22Rv1 (cell line): Measurements from ENCODE around the gene KCNQ1OT1.

Experiments used
- H3K27ac ChIP-seq: fragments of 450-650 bp; 2 replicates; pipeline ENCODE4 v1.5.1; 2017
- ZFX ChIP-seq: fragments of 450-650 bp; IDR thresholded peaks from 2 replicates; pipeline ENCODE4 v1.6.1; 2017; ENCODE audit warnings: antibody characterized with exemption, borderline replicate concordance
- TF ChIP-seq, protein P1 (sequence below): fragments of 450-650 bp; IDR thresholded peaks from 2 replicates; pipeline ENCODE4 v1.5.1; 2017; ENCODE audit warnings: mild to moderate bottlenecking

Gene KCNQ1OT1

GRCh38 chr11:2574043-2574552 lies 125.7 kb downstream of the KCNQ1OT1 start:
- TF ChIP-seq ZFX, result no peak
- TF ChIP-seq, protein P1, sequence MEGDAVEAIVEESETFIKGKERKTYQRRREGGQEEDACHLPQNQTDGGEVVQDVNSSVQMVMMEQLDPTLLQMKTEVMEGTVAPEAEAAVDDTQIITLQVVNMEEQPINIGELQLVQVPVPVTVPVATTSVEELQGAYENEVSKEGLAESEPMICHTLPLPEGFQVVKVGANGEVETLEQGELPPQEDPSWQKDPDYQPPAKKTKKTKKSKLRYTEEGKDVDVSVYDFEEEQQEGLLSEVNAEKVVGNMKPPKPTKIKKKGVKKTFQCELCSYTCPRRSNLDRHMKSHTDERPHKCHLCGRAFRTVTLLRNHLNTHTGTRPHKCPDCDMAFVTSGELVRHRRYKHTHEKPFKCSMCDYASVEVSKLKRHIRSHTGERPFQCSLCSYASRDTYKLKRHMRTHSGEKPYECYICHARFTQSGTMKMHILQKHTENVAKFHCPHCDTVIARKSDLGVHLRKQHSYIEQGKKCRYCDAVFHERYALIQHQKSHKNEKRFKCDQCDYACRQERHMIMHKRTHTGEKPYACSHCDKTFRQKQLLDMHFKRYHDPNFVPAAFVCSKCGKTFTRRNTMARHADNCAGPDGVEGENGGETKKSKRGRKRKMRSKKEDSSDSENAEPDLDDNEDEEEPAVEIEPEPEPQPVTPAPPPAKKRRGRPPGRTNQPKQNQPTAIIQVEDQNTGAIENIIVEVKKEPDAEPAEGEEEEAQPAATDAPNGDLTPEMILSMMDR, result no peak

DNA sequence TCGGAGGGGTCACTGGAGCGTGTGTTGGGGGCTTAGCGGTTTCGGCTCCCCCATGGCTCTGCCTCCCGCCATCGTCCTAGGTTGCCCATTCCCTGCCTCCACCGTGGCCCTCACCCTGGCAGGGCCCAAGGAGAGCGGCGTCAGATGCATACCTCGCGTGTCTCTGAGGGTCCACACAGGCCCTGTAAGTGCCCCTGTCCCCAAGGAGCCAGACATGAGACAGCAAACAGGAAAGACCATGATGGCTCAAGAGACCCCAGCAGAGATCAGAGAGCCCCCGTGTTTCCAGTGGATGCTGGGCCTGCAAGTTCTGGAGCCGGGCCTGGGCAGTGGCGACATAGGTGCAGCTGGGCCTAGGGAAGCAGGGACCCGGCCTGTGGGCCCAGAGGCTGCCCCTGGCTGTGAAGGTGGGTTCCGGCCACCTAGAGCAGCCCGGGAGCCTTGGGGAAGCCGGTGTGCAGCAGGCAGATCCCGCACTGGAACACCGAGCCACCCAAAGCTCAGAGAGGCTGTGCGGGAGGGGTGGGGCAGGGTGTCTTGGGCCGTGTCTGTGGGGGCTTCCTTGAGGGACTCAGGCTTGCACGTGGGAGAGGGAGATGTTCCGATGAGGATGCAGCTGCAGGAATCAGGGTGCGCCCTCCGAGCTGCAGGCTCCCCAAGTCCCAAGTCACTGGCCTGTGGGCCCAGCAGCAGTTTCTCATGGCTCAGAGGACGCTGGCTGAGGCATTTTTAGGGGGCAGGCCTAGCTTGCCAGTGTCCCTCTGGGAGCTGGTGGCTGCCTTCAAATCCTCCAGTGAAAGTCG lies 126.4 kb downstream of the KCNQ1OT1 start:
- H3K27ac ChIP-seq, result no peak overlapping the region
- TF ChIP-seq, protein P1, result no peak
- TF ChIP-seq ZFX, result no peak

More at GRCh38 chr11:2574043-2574552, 125.7 kb downstream of the KCNQ1OT1 start:
- no peak overlapping the region for H3K27ac ChIP-seq

- TF ChIP-seq, protein P1, result no peak
- TF ChIP-seq ZFX, result no peak
- H3K27ac ChIP-seq, result no peak overlapping the region
Measured at GRCh38 chr11:2572491-2573239, 127.1 kb downstream of the KCNQ1OT1 start.

GRCh38 chr11:2571598-2572281 lies 128.1 kb downstream of the KCNQ1OT1 start:
- TF ChIP-seq ZFX, result no peak
- TF ChIP-seq, protein P1, result no peak
- H3K27ac ChIP-seq, result no peak overlapping the region

DNA sequence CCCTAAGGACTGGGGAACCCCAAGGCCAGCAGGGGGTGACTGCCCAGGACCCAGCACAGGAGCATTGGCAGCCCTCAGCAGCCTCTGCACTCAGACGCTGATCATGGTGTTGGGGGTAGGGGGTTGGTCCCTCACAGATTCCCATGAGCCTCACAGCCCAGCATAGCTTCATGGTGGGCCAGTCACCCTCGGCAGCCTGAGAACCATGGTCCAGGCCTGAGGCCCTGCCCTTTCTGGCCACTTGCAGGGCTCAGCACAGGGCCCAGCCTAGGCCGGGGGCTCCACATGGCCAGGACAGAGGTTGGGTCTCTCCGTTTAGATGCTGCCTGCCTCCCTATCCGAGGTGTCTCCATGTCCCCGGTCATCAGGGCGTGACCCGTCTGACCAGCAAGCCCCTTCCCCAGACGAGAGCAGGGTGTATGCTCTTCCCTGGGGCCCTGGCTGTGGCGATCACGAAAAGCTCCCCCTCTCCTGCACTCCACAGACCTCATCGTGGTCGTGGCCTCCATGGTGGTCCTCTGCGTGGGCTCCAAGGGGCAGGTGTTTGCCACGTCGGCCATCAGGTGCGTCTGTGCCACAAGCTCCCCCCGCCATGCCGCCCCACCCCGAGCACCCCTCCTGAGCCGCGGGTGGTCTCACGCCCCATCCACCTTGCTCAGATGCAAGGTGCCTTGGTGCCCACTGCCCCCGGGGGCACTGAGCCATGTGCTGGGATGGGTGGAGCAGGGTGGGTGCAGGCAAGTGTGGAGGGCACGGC lies 128.8 kb downstream of the KCNQ1OT1 start:
- TF ChIP-seq ZFX, result no peak
- TF ChIP-seq, protein P1, result no peak

GRCh38 chr11:2570211-2570811 lies 129.5 kb downstream of the KCNQ1OT1 start:
- TF ChIP-seq, protein P1, result no peak
- TF ChIP-seq ZFX, result no peak
- no peak overlapping the region for H3K27ac ChIP-seq

More for the DNA sequence above, 128.8 kb downstream of the KCNQ1OT1 start:
- no peak overlapping the region for H3K27ac ChIP-seq
